ENCODE results near the gene MLH3. TPM values are rescaled to one million over a fixed set of nuclear protein-coding genes. Genes with fewer than 3 reads are reported as not detected.

Gene MLH3
- total RNA-seq, 2 experiments from 2014 or later = 13.2 to 14.4 TPM

- H3K9me3 Mint-ChIP-seq = no peaks in the 10 kb centered on the region
- intact Hi-C loops (cut with DNase I, micrococcal nuclease) = loop anchor here (1.0 to 2.0 kb wide), 5 partner anchors 142 to 227 kb away; no protein-coding TSS in a partner anchor
- ATAC-seq (ENCODE audit: poor library complexity) = peak; percentile 72
- Histone ChIP-seq H3K9me3 (ENCODE audit: control insufficient read depth in 1 of 2, insufficient read depth in 1 of 2, low read length in 2 of 2) (no peaks in the 10 kb centered on the region), H3K4me1 (ENCODE audit: insufficient read depth, low read length) (no peaks in the 10 kb centered on the region), H3K36me3 (ENCODE audit: insufficient read depth, low read length) (peaks cover 73% of the 10 kb centered on the region), H3K27me3 (ENCODE audit: control insufficient read depth in 1 of 2, insufficient read depth in 2 of 2, low read length in 2 of 2) (no peaks in the 10 kb centered on the region), H3K4me3 (ENCODE audit: low read length) (no peak overlapping the region), H3K27ac (ENCODE audit: low read depth in 1 of 2, low read length in 2 of 2) (no peak overlapping the region)
- H3K27me3 Mint-ChIP-seq = no peaks in the 10 kb centered on the region
- ChIA-PET POLR2A (interaction anchor here (0.6 to 1.5 kb wide), 6 partner anchors 10 to 228 kb away, joined by 3 to 10 read pairs (median 4); partner anchors contain the start of gene ACYP1), CTCF (interaction anchor here (0.6 to 3.0 kb wide), 13 partner anchors 9 to 480 kb away, joined by 3 to 22 read pairs (median 4); partner anchors contain the start of gene ACYP1)
- no peak overlapping the region for H3K4me3 Mint-ChIP-seq
- TF ChIP-seq, protein P1, sequence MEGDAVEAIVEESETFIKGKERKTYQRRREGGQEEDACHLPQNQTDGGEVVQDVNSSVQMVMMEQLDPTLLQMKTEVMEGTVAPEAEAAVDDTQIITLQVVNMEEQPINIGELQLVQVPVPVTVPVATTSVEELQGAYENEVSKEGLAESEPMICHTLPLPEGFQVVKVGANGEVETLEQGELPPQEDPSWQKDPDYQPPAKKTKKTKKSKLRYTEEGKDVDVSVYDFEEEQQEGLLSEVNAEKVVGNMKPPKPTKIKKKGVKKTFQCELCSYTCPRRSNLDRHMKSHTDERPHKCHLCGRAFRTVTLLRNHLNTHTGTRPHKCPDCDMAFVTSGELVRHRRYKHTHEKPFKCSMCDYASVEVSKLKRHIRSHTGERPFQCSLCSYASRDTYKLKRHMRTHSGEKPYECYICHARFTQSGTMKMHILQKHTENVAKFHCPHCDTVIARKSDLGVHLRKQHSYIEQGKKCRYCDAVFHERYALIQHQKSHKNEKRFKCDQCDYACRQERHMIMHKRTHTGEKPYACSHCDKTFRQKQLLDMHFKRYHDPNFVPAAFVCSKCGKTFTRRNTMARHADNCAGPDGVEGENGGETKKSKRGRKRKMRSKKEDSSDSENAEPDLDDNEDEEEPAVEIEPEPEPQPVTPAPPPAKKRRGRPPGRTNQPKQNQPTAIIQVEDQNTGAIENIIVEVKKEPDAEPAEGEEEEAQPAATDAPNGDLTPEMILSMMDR (IDR thresholded peaks at IDR 0.05) = peak; percentile 84
- DNase-seq = peak in 10 of 14 experiments; percentile 8 to 71 (median 31)
- H3K36me3 Mint-ChIP-seq (ENCODE audit: low read depth) = peaks cover 79% of the 10 kb centered on the region
- no peak overlapping the region for H3K27ac Mint-ChIP-seq
- no peaks in the 10 kb centered on the region for H3K4me1 Mint-ChIP-seq (ENCODE audit: low read depth)
Measured at GRCh38 chr14:75088566-75089373, 37.5 kb upstream of the MLH3 start.

- Mint-ChIP-seq H3K4me3 (no peak overlapping the region), H3K4me1 (ENCODE audit: low read depth) (no peaks in the 10 kb centered on the region), H3K9me3 (no peaks in the 10 kb centered on the region), H3K36me3 (ENCODE audit: low read depth) (peaks cover 82% of the 10 kb centered on the region), H3K27me3 (no peaks in the 10 kb centered on the region), H3K27ac (no peak overlapping the region)
- POLR2A ChIA-PET = interaction anchor here (0.6 to 1.5 kb wide), 6 partner anchors 10 to 227 kb away, joined by 3 to 10 read pairs (median 4); partner anchors contain the start of gene ACYP1
- Histone ChIP-seq H3K4me3 (ENCODE audit: low read length) (no peak overlapping the region), H3K27ac (ENCODE audit: low read depth in 1 of 2, low read length in 2 of 2) (no peak overlapping the region), H3K36me3 (ENCODE audit: insufficient read depth, low read length) (peaks cover 75% of the 10 kb centered on the region), H3K9me3 (ENCODE audit: control insufficient read depth in 1 of 2, insufficient read depth in 1 of 2, low read length in 2 of 2) (no peaks in the 10 kb centered on the region), H3K27me3 (ENCODE audit: control insufficient read depth in 1 of 2, insufficient read depth in 2 of 2, low read length in 2 of 2) (no peaks in the 10 kb centered on the region), H3K4me1 (ENCODE audit: insufficient read depth, low read length) (no peaks in the 10 kb centered on the region)
- intact Hi-C loops (cut with DNase I, micrococcal nuclease) = loop anchor here (1.0 to 2.0 kb wide), 5 partner anchors 142 to 227 kb away; no protein-coding TSS in a partner anchor
- CTCF ChIA-PET = interaction anchor here (0.6 to 3.0 kb wide), 11 partner anchors 8 to 479 kb away, joined by 3 to 22 read pairs (median 4); no protein-coding TSS in a partner anchor
- DNase-seq (no peak), ATAC-seq (ENCODE audit: poor library complexity) (no peak)
- TF ChIP-seq, protein P1 (IDR thresholded peaks at IDR 0.05) = no peak
Measured at GRCh38 chr14:75088153-75088552, 36.9 kb upstream of the MLH3 start.

DNA sequence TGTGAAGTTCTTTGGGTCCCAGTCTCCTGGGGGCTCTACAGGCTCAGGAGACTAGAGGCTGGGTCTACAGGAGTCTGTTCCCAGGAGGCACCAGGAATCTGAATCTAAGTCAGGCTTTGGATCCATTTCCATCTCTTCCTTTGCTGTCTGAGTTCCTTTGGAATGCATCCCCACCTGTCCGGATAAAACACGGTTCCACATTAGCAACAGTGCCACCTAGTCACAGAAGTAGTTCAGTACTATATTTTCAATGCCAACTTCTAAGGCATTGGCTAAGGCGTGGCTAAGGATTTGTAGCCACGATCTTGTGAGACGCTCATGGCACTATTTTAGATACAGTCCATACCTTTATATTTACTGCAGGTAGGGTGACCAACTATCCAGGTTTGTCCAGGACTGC, 33.2 kb upstream of the MLH3 start:
- H3K27me3 ChIP-seq (ENCODE audit: control insufficient read depth in 1 of 2, insufficient read depth in 2 of 2, low read length in 2 of 2) = no peaks in the 10 kb centered on the region
- TF ChIP-seq, protein P1 (IDR thresholded peaks at IDR 0.05) = no peak
- Mint-ChIP-seq H3K4me1 (ENCODE audit: low read depth) (no peaks in the 10 kb centered on the region), H3K27me3 (no peaks in the 10 kb centered on the region), H3K27ac (no peak overlapping the region), H3K4me3 (no peak overlapping the region), H3K9me3 (no peaks in the 10 kb centered on the region), H3K36me3 (ENCODE audit: low read depth) (peaks cover 77% of the 10 kb centered on the region)
- no peaks in the 10 kb centered on the region for H3K4me1 ChIP-seq (ENCODE audit: insufficient read depth, low read length)
- H3K27ac ChIP-seq (ENCODE audit: low read depth in 1 of 2, low read length in 2 of 2) = no peak overlapping the region
- H3K9me3 ChIP-seq (ENCODE audit: control insufficient read depth in 1 of 2, insufficient read depth in 1 of 2, low read length in 2 of 2) = no peaks in the 10 kb centered on the region
- no peak for ATAC-seq (ENCODE audit: poor library complexity)
- CTCF ChIA-PET = no interaction called here
- no peak for DNase-seq
- intact Hi-C loops (cut with DNase I, micrococcal nuclease) = no loop called here
- H3K36me3 ChIP-seq (ENCODE audit: insufficient read depth, low read length) = peaks cover 64% of the 10 kb centered on the region
- POLR2A ChIA-PET = no interaction called here
- no peak overlapping the region for H3K4me3 ChIP-seq (ENCODE audit: low read length)

Measured in CD4-positive, alpha-beta T cell (primary cell).